Activated CD4-positive, alpha-beta T cell treated with anti-CD3 and anti-CD28 coated beads, Interleukin-2, amount 10 ng/mL, durations not matched to agents 7 days and 5 days (primary cell): ENCODE data around the gene CALY. TPM values are rescaled to one million over a fixed set of nuclear protein-coding genes. Genes with fewer than 3 reads are reported as not detected.

ENCODE experiments used
- CTCF ChIA-PET: fragments of 350-600 bp; sonication (Branson Sonifier 250); formaldehyde crosslinking; loops from one replicate; lab custom pipeline; 2021; ENCODE audit warnings: antibody characterized with exemption; lab: Charles Lee
- POLR2A ChIA-PET: fragments of 350-600 bp; sonication (Branson Sonifier 250); formaldehyde crosslinking; loops from one replicate; lab custom pipeline; 2021; ENCODE audit warnings: antibody characterized with exemption; lab: Charles Lee
- DNase-seq: peaks from one replicate; pipeline ENCODE4 v3.0.0-alpha.2; 2020
- H3K27ac Mint-ChIP-seq: one replicate; pipeline ENCODE4 v1.8.0; 2021; ENCODE audit warnings: mild to moderate bottlenecking, moderate library complexity, mixed read lengths
- H3K27me3 Mint-ChIP-seq: one replicate; pipeline ENCODE4 v1.8.0; 2021; ENCODE audit warnings: mixed read lengths
- H3K36me3 Mint-ChIP-seq: one replicate; pipeline ENCODE4 v1.8.0; 2021; ENCODE audit warnings: low read depth, mixed read lengths
- H3K4me1 Mint-ChIP-seq: one replicate; pipeline ENCODE4 v1.8.0; 2021; ENCODE audit warnings: mixed read lengths
- H3K4me3 Mint-ChIP-seq: one replicate; pipeline ENCODE4 v1.8.0; 2021; ENCODE audit warnings: mild to moderate bottlenecking, moderate library complexity, mixed read lengths
- H3K9me3 Mint-ChIP-seq: one replicate; pipeline ENCODE4 v1.8.0; 2021; ENCODE audit warnings: mixed read lengths
- total RNA-seq, 2 experiments: library from RNA; stranded (reverse); gene quantifications; one replicate each; pipeline ENCODE4 v1.2.3, GENCODE V29; 2021

The CALY gene
- total RNA-seq, 2 experiments from 2014 or later: not detected

GRCh38 chr10:133293810-133294119, 42.9 kb downstream of the CALY start:
- no peaks in the 10 kb centered on the region for H3K9me3 Mint-ChIP-seq
- H3K4me1 Mint-ChIP-seq: no peaks in the 10 kb centered on the region
- no peaks in the 10 kb centered on the region for H3K27me3 Mint-ChIP-seq
- H3K27ac Mint-ChIP-seq: no peak overlapping the region
- H3K36me3 Mint-ChIP-seq: peaks cover 38% of the 10 kb centered on the region
- H3K4me3 Mint-ChIP-seq: no peak overlapping the region
- POLR2A ChIA-PET: no interaction called here
- DNase-seq: no peak
- CTCF ChIA-PET: interaction anchor here (0.6 to 1.8 kb wide), 4 partner anchors 12 to 29 kb away, joined by 3 to 6 read pairs (median 4); no protein-coding TSS in a partner anchor

DNA sequence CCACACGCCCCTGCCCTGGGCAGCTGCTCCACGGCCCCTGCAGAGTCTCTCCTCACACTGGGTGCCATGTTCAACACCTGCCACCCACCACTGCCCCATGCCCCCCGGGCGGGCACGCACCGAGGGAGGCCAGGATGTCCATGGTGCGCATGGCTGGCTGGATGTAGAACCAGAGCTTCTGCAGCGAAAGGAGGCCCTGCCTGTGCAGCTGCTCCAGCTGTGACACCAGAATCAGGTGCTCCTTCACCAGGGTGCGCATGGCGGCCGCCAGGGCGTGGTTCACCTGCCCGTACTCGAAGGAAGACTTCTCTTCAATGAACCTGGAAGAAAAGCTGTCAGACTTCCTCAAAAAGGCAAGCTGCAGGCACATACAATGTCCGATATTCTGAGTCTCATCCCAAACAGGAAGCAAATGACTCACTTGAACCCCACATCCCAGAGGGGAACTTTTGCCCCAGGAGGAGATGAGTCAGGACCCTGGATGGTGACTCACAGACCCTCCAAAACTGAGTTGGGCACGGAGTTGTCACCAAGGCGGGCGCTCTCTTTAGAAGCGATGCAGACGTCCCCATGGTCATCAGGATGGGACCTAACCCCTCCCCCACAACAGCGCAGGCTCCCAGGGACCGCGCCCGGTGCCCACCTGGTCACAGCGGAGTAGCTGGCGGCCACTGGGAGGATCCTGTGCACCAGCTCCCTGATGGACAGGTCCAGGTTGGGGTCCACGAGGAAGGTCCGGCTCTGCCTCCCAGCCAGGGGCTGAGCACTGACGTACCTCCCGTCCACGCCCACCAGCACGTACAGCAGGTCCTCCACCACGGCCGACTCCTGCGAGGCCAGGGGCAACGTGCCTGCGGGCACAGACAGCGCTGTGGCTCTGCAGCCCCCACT, 43.5 kb downstream of the CALY start:
- Mint-ChIP-seq H3K27me3 (no peaks in the 10 kb centered on the region), H3K4me1 (no peaks in the 10 kb centered on the region), H3K27ac (no peak overlapping the region), H3K36me3 (peaks cover 36% of the 10 kb centered on the region), H3K4me3 (no peak overlapping the region), H3K9me3 (no peaks in the 10 kb centered on the region)
- no peak for DNase-seq
- ChIA-PET POLR2A (no interaction called here), CTCF (interaction anchor here (1.4 to 1.8 kb wide), 2 partner anchors 12 to 14 kb away, joined by 4 to 7 read pairs; no protein-coding TSS in a partner anchor)

DNA sequence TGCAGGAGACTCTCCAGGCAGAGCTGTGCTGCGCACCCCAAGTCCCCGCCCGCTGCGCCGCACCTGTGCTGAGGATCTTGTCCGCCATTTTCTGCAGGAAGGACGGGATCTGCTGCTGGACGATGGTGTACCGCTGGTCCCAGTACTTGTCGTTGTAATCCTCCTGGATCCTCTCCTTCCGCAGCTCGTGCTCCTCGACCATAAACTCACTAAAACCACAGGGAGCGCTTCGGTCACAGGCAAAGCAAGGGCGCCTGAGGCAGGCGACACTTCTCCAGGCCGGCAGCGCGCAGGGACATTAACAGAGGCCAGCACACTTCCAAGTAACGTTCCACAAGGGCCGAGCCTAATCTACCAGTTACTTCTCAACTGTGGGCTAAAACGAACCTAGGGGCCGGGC, 46.9 kb downstream of the CALY start:
- H3K4me1 Mint-ChIP-seq: no peaks in the 10 kb centered on the region
- peaks cover 44% of the 10 kb centered on the region for H3K36me3 Mint-ChIP-seq
- no peak for DNase-seq
- no peaks in the 10 kb centered on the region for H3K9me3 Mint-ChIP-seq
- no peak overlapping the region for H3K27ac Mint-ChIP-seq
- ChIA-PET CTCF (no interaction called here), POLR2A (no interaction called here)
- H3K4me3 Mint-ChIP-seq: no peak overlapping the region
- no peaks in the 10 kb centered on the region for H3K27me3 Mint-ChIP-seq

DNA sequence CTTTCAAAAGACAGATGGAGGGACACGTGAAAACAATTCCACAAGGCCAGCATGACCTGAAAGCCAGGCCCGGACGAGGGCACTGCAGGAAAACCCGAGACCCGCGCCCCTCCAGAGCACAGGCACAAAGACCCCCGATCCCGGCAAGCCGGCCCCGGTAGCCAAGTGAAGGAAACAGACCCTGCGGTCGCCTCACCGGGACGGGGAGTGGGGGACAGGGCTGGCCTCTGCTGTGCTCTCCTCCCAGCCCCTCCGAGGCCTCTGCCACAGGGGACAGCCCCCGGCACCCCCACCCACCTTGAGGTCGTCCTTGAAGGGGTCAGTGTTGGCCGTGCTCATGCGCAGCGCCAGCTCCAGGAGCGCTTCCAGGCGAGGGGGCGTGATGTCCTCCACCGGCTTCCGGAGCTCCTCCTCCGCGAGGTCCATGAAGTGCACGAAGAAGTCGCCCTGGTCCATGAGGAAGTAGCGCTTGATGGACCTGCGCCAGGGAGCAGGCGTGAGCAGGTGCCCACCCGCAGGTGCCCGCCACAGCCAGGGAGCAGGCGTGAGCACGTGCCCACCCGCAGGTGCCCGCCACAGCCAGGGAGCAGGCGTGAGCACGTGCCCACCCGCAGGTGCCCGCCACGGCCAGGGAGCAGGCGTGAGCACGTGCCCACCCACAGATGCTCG, 48.7 kb downstream of the CALY start:
- H3K4me1 Mint-ChIP-seq: no peaks in the 10 kb centered on the region
- no peak overlapping the region for H3K4me3 Mint-ChIP-seq
- peaks cover 42% of the 10 kb centered on the region for H3K36me3 Mint-ChIP-seq
- DNase-seq: no peak
- CTCF ChIA-PET: interaction anchor here (0.5 to 1.1 kb wide), 2 partner anchors 26 to 391 kb away, joined by 3 to 4 read pairs; no protein-coding TSS in a partner anchor
- no peaks in the 10 kb centered on the region for H3K27me3 Mint-ChIP-seq
- no peaks in the 10 kb centered on the region for H3K9me3 Mint-ChIP-seq
- no peak overlapping the region for H3K27ac Mint-ChIP-seq
- POLR2A ChIA-PET: no interaction called here

DNA sequence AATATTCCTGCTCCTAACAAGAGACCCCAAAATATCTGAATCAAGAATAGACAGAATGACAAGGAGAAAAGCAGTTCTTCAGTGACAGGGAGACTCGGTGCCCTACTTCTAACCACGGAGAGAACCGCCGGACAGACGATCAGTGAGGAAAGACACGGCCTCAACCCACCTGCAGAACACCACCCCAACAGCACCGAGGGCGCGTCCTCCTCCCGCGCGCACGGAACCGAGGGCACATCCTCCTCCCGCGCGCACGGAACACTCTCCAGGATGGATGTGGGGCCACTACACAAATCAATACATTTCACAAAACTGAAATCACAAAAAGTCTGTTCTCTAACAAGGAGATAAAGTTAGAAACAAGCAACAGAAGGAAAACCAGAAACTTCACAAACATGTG, 50.3 kb downstream of the CALY start:
- ChIA-PET CTCF (no interaction called here), POLR2A (no interaction called here)
- H3K27ac Mint-ChIP-seq: no peak overlapping the region
- no peak for DNase-seq
- no peak overlapping the region for H3K4me3 Mint-ChIP-seq
- peaks cover 51% of the 10 kb centered on the region for H3K36me3 Mint-ChIP-seq
- H3K9me3 Mint-ChIP-seq: no peaks in the 10 kb centered on the region
- H3K4me1 Mint-ChIP-seq: peaks cover 1% of the 10 kb centered on the region
- no peaks in the 10 kb centered on the region for H3K27me3 Mint-ChIP-seq

DNA sequence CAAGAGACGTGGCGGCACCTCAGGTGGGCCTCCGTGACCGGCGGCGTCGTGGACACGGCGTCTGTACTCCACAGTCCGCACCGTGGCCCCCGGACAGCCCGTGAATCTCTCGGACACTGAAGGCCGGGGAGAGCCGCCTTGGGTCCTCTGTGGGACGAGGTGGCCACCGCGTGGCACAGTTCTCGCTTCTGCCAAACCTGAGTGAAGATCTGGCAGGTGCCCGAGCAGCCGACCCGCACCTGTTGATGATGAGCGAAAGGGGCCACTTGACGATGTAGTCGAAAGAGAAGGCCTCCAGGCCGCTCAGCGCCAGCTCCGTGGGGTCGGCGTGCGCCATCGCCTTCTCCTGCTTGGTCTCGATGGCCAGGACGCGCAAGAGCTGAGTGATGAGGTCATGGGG, 51.5 kb downstream of the CALY start:
- no peak for DNase-seq
- Mint-ChIP-seq H3K4me1 (peaks cover 1% of the 10 kb centered on the region), H3K9me3 (no peaks in the 10 kb centered on the region), H3K36me3 (peaks cover 48% of the 10 kb centered on the region), H3K4me3 (no peak overlapping the region), H3K27ac (no peak overlapping the region), H3K27me3 (no peaks in the 10 kb centered on the region)
- ChIA-PET CTCF (no interaction called here), POLR2A (no interaction called here)

DNA sequence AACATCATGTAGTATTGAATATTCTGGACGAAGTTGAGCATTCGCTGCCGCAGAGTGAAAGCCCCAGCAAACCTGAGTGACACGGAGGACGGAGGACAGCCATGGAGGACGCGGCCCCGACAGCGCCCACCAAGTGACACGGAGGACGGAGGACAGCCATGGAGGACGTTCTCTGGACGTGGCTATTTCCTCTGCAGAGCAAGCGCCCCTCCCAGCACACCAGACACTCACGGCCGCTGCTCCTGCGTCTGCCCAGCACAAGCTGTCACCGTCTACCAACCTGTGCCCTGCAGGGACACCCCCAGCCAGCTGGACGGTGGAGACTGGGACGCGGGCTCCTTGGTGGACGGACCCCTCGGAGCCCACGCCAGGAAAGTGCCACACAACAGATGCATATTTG, 52.8 kb downstream of the CALY start:
- Mint-ChIP-seq H3K27me3 (no peaks in the 10 kb centered on the region), H3K36me3 (peaks cover 48% of the 10 kb centered on the region), H3K4me3 (no peak overlapping the region), H3K4me1 (peaks cover 11% of the 10 kb centered on the region), H3K27ac (no peak overlapping the region), H3K9me3 (no peaks in the 10 kb centered on the region)
- CTCF ChIA-PET: no interaction called here
- POLR2A ChIA-PET: no interaction called here
- no peak for DNase-seq

- no peak overlapping the region for H3K4me3 Mint-ChIP-seq
- no peaks in the 10 kb centered on the region for H3K9me3 Mint-ChIP-seq
- H3K27ac Mint-ChIP-seq: no peak overlapping the region
- ChIA-PET CTCF (interaction anchor here (1.1 kb wide), 1 partner anchor 14 kb away, joined by 3 read pairs; no protein-coding TSS in a partner anchor), POLR2A (no interaction called here)
- peaks cover 42% of the 10 kb centered on the region for H3K36me3 Mint-ChIP-seq
- no peaks in the 10 kb centered on the region for H3K27me3 Mint-ChIP-seq
- peaks cover 22% of the 10 kb centered on the region for H3K4me1 Mint-ChIP-seq
- DNase-seq: no peak
These were observed 53.8 kb downstream of the CALY start for GRCh38 chr10:133282846-133283390.

DNA sequence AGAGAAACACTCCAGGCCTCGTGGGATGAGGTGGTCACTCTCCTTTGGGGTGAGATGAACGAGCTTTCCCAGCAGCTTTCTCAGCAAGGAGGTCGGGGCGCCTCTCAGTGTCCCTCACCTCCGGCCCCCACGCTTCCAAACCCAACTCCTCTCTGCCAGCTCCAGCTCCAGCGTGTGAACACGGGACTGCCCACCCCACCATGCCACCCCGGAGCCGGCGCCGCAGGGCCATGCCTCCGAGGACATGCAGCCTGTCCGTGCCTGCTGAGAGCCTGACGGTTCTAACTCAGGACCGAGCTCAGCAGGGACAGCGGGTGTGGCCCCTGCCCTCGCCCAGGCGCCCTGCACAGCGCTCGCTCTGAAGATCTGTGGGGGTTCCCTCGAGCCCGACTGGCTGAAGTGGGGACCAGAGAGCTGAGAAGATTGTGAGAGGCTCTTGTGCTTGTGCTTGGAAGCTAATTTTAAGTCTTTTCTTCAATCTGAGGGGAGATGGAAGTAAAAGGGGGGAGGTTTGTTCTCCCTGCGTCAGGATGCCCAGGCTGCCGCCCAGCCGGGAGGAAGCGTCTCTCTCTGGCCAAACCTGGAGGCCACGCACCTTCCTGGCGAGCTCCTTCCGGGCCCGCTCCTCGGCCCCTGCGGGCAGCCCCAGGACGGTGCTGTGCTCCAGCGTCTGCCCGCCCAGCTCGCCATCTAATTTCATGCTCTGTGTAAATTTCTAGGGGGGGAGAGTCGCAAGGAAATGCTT, 54.9 kb downstream of the CALY start:
- CTCF ChIA-PET: interaction anchor here (1.1 to 1.2 kb wide), 2 partner anchors 12 to 13 kb away, joined by 3 to 4 read pairs; no protein-coding TSS in a partner anchor
- Mint-ChIP-seq H3K27ac (no peak overlapping the region), H3K27me3 (no peaks in the 10 kb centered on the region), H3K4me3 (no peak overlapping the region), H3K4me1 (peaks cover 27% of the 10 kb centered on the region), H3K36me3 (peaks cover 36% of the 10 kb centered on the region), H3K9me3 (no peaks in the 10 kb centered on the region)
- POLR2A ChIA-PET: no interaction called here
- DNase-seq: no peak

GRCh38 chr10:133281084-133281483, 55.6 kb downstream of the CALY start:
- no peak for DNase-seq
- CTCF ChIA-PET: interaction anchor here (0.6 to 1.2 kb wide), 2 partner anchors 12 to 19 kb away, joined by 3 to 4 read pairs; no protein-coding TSS in a partner anchor
- Mint-ChIP-seq H3K4me1 (peaks cover 27% of the 10 kb centered on the region), H3K9me3 (no peaks in the 10 kb centered on the region), H3K4me3 (no peak overlapping the region), H3K27me3 (no peaks in the 10 kb centered on the region), H3K36me3 (peaks cover 32% of the 10 kb centered on the region), H3K27ac (no peak overlapping the region)
- POLR2A ChIA-PET: no interaction called here

DNA sequence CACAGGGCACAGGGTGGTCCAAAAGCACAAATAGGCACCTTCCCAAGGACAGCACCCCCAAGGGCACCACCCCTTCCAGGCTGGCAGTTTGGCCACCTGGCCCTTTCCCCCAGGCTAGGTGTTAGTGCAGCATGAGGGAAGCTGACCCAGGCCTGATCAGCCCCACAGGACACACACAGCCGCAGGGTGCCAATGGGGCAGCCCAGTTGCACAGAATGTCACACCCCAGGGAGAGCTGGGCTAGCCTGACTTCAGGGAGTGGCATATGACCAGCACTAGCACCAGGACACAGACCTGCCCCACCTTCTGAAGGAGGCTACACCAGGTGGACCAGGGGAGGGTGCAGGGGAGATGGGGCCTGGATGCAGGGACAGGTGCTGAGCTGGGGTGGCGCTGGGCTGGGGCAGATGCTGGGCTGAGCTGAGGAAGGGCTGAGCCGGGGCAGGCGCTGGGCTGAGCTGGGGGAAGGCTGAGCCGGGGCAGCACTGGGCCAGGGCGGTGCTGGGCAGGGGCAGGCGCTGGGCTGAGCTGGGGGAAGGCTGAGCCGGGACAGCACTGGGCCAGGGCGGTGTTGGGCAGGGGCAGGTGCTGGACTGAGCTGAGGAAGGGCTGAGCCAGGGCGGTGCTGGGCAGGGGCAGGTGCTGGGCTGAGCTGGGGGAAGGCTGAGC, 56.2 kb downstream of the CALY start:
- Mint-ChIP-seq H3K27ac (peak overlapping the region; percentile 13), H3K36me3 (peaks cover 29% of the 10 kb centered on the region), H3K27me3 (no peaks in the 10 kb centered on the region), H3K4me1 (peaks cover 30% of the 10 kb centered on the region), H3K9me3 (no peaks in the 10 kb centered on the region), H3K4me3 (no peak overlapping the region)
- ChIA-PET POLR2A (no interaction called here), CTCF (interaction anchor here (0.6 to 2.9 kb wide), 5 partner anchors 10 to 27 kb away, joined by 3 to 14 read pairs (median 3); no protein-coding TSS in a partner anchor)
- no peak for DNase-seq
